ENCODE measurements around the gene RUBCN.
"Not testable (repeated sequence)": the region's sequence is repeated elsewhere in the genome, so short reads cannot be mapped to it uniquely, and the experiment has no call there.

The RUBCN gene

DNA sequence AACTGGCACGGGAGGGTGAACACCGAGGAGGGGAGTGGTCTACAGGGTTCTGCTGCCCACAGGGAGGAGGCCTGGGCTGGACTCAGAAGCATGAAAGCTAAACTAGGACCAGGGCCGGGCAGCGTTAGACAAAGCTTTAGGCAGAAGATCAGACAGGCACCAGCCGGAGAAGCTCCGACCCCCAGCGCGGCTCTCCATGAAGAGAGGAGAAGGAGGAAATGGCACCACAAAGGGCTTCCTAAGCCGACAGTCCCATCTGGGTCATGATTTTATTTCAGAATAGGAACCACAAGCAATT is 61.2 kb downstream of the RUBCN start:
- no peak overlapping the region for H3K4me3 ChIP-seq (ENCODE audit: low read depth, low read length)
- ChIA-PET POLR2A (no interaction called here), CTCF (interaction anchor here (1.1 to 1.9 kb wide), 2 partner anchors 8 to 77 kb away, joined by 3 to 4 read pairs; no protein-coding TSS in a partner anchor)
- TF ChIP-seq, protein P1, sequence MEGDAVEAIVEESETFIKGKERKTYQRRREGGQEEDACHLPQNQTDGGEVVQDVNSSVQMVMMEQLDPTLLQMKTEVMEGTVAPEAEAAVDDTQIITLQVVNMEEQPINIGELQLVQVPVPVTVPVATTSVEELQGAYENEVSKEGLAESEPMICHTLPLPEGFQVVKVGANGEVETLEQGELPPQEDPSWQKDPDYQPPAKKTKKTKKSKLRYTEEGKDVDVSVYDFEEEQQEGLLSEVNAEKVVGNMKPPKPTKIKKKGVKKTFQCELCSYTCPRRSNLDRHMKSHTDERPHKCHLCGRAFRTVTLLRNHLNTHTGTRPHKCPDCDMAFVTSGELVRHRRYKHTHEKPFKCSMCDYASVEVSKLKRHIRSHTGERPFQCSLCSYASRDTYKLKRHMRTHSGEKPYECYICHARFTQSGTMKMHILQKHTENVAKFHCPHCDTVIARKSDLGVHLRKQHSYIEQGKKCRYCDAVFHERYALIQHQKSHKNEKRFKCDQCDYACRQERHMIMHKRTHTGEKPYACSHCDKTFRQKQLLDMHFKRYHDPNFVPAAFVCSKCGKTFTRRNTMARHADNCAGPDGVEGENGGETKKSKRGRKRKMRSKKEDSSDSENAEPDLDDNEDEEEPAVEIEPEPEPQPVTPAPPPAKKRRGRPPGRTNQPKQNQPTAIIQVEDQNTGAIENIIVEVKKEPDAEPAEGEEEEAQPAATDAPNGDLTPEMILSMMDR (IDR thresholded peaks at IDR 0.05; ENCODE audit: insufficient read depth, low read length, missing control alignments) = no peak
- no peak for DNase-seq (ENCODE audit: low read depth, low spot score)

DNA sequence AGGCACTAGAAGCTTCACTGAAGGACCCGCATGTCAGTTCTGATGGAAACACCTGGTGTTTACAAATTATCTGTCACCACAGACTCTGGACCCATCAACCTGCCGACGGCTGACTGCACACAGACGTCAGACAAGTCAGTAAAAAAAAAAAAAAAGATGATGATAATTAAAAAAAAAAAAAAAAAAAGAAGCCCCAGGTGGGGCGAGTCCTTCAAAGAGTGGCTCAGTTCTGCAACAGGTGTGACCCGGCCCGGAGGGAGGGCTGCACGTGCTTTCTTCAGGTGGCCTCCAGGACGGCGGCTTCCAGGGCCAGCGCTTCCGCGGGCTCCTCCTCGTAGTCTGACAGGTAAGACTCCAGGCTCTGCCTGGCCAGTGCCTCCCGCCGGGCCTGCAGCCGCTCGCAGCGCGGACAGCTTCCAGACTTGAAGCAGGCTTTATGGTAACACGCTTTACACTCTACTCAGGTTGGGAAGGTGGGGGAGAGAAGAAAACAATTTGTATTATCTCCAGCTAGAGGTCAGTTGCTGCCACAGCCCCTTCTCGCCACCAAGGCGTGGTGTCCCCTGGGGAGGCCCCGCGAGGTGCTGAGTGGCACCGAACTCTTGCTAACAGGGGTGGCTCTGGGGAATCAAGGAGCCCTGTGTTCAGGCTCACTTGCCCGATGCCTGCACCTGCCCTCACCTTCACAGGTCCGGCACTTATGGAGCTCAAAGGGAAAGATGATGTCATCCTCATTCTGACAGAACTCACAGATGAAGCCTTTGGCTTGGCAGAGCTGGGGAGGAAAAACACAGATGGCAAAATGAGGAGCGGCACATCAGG is 61.8 kb downstream of the RUBCN start:
- ChIA-PET POLR2A (no interaction called here), CTCF (interaction anchor here (1.0 to 1.9 kb wide), 3 partner anchors 9 to 76 kb away, joined by 3 to 7 read pairs (median 4); no protein-coding TSS in a partner anchor)
- H3K4me3 ChIP-seq (ENCODE audit: low read depth, low read length) = no peak overlapping the region
- TF ChIP-seq, protein P1 (IDR thresholded peaks at IDR 0.05; ENCODE audit: insufficient read depth, low read length, missing control alignments) = no peak
- no peak for DNase-seq (ENCODE audit: low read depth, low spot score)

- TF ChIP-seq, protein P1 (IDR thresholded peaks at IDR 0.05; ENCODE audit: insufficient read depth, low read length, missing control alignments) = no peak
- H3K4me3 ChIP-seq (ENCODE audit: low read depth, low read length) = no peak overlapping the region
- POLR2A ChIA-PET = no interaction called here
- DNase-seq (ENCODE audit: low read depth, low spot score) = no peak
- CTCF ChIA-PET = interaction anchor here (0.6 to 1.0 kb wide), 3 partner anchors 21 to 57 kb away, joined by 3 read pairs; no protein-coding TSS in a partner anchor
Observed at GRCh38 chr3:197673170-197673569, 63.5 kb downstream of the RUBCN start.

DNA sequence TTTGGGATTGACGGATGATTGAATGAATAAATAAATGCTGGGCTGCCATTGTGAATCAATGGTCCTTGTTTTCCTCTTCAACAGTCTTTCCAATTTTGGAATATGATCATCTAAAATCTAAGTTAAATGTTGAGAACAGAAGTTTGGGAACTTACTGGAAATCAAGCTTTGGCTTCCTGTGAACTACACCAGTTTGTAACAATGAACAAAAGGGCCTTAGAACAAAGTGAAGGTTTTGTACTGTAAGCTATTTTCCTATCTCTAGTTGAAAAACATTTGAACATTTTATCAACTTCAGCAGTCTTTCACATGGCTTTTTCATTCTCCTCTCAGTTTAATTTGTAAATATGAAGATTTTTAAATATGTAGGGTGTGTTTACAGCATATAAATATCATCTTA is 66.3 kb downstream of the RUBCN start:
- H3K4me3 ChIP-seq (ENCODE audit: low read depth, low read length) = no peak overlapping the region
- ChIA-PET POLR2A (no interaction called here), CTCF (interaction anchor here (0.7 to 2.1 kb wide), 4 partner anchors 11 to 211 kb away, joined by 3 to 8 read pairs (median 6); no protein-coding TSS in a partner anchor)
- TF ChIP-seq, protein P1 (IDR thresholded peaks at IDR 0.05; ENCODE audit: insufficient read depth, low read length, missing control alignments) = no peak
- DNase-seq (ENCODE audit: low read depth, low spot score) = no peak

DNA sequence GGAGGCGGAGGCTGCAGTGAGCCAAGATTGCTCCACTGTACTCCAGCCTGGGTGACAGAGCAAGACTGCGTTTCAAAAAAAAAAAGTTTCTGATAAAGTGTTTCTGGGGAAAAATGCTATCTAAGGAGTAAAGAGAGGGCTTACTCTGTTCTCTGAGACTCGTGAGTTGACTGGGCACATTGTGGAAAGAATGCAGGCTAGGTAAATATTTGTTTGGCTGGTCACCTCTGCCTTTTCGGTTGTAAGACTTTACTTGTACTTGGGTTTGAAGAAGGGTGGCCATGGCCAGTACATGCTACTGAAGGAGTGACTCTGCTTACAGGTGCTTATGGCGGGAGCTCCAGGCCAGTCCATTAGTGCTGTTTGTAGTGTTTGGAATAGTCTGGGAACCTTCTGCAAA is 68.7 kb downstream of the RUBCN start:
- POLR2A ChIA-PET = no interaction called here
- H3K4me3 ChIP-seq (ENCODE audit: low read depth, low read length) = no peak overlapping the region
- CTCF ChIA-PET = interaction anchor here (0.6 kb wide), 1 partner anchor 69 kb away, joined by 3 read pairs; no protein-coding TSS in a partner anchor
- TF ChIP-seq, protein P1 (IDR thresholded peaks at IDR 0.05; ENCODE audit: insufficient read depth, low read length, missing control alignments) = no peak
- no peak for DNase-seq (ENCODE audit: low read depth, low spot score)

- DNase-seq (ENCODE audit: low read depth, low spot score); CTCF ChIA-PET; H3K4me3 ChIP-seq (ENCODE audit: low read depth, low read length); POLR2A ChIA-PET: not testable (repeated sequence)
Observed at GRCh38 chr3:197667293-197667692, 69.4 kb downstream of the RUBCN start.

DNA sequence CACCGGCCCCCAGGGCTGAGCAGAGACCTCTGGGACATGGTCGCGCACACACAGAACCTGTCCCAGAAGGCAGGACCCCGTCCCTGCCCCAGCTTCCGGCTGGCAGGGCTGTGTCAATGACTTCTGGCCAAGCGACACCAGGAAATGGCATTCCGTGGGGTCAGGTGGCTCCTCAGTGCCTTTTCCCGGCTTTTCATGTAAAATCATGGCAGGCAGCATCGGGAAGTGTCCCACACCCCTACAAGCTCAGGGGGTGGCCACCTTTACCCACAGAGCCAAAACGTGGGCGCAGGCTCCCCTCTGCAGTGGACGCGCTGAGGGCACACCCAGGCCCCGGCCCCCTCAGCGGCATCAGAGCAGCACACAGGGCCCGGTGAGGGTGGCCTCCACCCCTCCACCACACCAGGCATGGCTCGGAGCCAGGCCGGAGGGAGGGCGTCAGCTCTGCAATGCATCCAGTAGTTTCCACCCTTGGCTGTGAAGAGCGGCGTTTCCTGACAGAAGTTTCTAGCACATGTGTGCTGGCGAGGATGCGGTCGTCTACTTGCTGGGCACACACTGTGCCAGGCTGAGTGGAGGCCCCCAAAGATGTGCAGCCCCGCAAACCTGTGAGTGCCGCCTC is 70.4 kb downstream of the RUBCN start:
- H3K4me3 ChIP-seq (ENCODE audit: low read depth, low read length); CTCF ChIA-PET; POLR2A ChIA-PET; DNase-seq (ENCODE audit: low read depth, low spot score): not testable (repeated sequence)

- POLR2A ChIA-PET; H3K4me3 ChIP-seq (ENCODE audit: low read depth, low read length); DNase-seq (ENCODE audit: low read depth, low spot score); CTCF ChIA-PET: not testable (repeated sequence)
Observed at GRCh38 chr3:197665549-197665948, 71.2 kb downstream of the RUBCN start.

DNA sequence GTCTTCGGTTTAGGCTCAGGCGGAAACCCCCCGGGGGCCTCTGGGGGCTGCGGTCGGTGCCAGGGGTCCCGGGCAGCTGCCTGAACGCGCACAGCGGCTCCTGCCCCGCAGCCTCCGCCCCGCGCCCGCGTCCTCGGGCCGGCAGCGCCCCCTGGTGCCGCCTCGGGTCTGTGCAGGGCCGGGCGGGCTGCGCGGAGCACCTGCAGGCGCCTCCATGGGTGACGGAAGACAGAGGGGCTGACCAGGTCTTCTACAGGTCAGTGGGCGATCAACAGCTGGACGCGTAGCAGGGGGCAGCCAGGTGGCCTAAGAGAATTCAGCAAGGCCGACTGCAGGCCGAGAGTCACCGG is 71.6 kb downstream of the RUBCN start:
- CTCF ChIA-PET; DNase-seq (ENCODE audit: low read depth, low spot score); POLR2A ChIA-PET: not testable (repeated sequence)
- H3K4me3 ChIP-seq (ENCODE audit: low read depth, low read length) = peak overlapping the region; percentile 47

DNA sequence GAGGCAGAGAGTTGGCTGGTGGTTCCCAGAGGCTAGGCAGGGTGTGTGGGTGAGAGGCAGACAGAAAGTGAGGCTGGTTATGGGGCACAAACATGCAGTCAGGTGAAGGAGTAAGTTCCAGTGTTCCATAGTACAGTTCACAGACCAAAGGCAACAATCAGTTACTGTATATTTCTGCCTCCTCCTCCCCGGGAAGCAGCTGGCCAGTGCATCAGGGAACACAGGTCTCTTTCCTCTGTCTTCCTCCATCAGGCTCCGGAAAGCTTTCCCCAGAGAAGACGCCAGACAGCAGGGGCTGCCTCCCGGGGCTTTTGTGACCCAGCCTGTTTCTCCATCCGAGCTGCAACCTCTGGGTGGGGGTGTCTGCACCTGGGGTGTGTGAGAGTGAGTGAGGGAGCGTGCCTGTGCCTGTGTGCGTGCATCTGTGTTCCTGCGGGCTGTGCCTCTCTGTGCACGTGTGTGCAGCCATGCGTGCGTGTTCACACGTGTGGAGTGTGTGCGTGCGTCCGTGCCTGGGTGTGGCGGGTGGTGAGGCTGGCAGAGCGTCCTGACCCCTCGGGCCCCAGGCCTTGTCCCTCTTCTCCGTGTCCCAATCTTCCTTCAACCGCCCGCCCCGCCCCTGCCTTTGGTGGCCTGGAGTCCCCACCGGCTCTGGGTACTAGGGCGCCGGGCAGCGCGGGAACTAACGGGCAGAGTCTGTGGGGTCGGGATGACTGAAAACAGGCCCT is 72.1 kb downstream of the RUBCN start:
- peak overlapping the region; percentile 47 for H3K4me3 ChIP-seq (ENCODE audit: low read depth, low read length)
- DNase-seq (ENCODE audit: low read depth, low spot score); CTCF ChIA-PET; POLR2A ChIA-PET: not testable (repeated sequence)
